ENCODE data around the gene ANGPTL4. TPM values are rescaled to one million over a fixed set of nuclear protein-coding genes. Genes with fewer than 3 reads are reported as not detected.

The ANGPTL4 gene
- total and polyA plus RNA-seq, 4 experiments from 2014 or later, result not detected

DNA sequence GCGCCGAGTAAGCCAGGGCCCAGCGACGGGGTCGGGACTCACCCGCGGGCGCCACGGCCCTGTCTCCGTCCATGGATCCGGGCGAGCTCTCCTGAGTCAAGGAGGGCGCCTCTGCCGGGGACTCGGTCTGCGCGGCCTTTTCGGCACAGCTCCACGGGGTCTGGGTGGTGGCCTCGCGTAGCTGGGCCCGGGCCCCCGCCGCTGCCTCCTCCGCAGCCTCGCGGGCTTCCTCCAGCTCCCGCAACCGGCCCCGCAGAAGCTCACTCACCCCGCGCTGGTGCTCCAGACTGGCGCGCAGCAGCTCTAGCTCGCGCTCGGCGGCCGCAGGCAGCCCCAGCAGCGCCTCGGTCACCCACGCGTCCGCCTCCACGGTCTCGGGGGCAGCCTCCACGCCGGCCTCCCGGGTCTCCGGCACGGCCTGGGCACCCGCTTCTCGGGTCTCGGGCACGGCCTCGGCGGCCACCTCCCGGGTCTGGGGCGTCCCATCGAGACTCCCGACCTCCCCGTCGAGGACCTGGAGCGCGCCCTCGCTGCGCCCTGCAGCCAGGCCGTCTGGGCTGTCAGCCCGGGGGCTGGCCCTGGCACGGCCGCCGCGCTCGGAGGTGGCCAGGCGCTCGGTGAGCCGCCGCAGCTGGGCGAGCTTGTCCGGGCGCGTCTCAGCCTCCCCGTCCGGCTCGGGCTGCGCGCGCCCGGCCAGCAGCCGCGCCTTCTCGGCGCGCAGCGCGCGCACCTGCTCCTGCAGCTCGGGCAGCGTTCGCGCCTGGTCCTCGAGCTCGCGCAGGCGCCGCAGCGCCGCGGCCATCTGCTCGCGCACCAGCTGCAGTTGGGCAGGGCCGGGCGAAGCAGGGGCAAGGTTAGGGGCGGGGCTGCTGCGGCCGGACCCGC is 29.3 kb upstream of the ANGPTL4 start:
- H3K27me3 ChIP-seq (ENCODE audit: insufficient read depth, low read length), result peaks cover 9% of the 10 kb centered on the region
- peaks cover 7% of the 10 kb centered on the region for H3K4me1 ChIP-seq (ENCODE audit: insufficient read depth, low read length)
- Mint-ChIP-seq H3K9me3 (no peaks in the 10 kb centered on the region), H3K36me3 (no peaks in the 10 kb centered on the region), H3K27me3 (peaks cover 8 to 13% of the 10 kb centered on the region in 2 donors), H3K4me3 (peak overlapping the region in 2 of 8 donors; percentile 17 to 43), H3K4me1 (peaks cover 4 to 10% (median 5%) of the 10 kb centered on the region in 4 donors), H3K27ac (no peak overlapping the region)
- H3K36me3 ChIP-seq (ENCODE audit: insufficient read depth, low read length), result no peaks in the 10 kb centered on the region
- no peak overlapping the region for H3K27ac ChIP-seq (ENCODE audit: low read depth, low read length)
- no peak overlapping the region for H3K4me3 ChIP-seq (ENCODE audit: low read length in 2 of 2)
- intact Hi-C loops (cut with micrococcal nuclease), result no loop called here
- CTCF ChIA-PET (ENCODE audit: partially characterized antibody), result interaction anchor here (0.7 to 1.3 kb wide), 4 partner anchors 17 to 66 kb away, joined by 3 to 6 read pairs (median 3); no protein-coding TSS in a partner anchor
- H3K9me3 ChIP-seq (ENCODE audit: control insufficient read depth in 1 of 2, low read length in 2 of 2), result no peaks in the 10 kb centered on the region
- peak in 2 of 5 donors; percentile 8 to 12 for DNase-seq
- POLR2A ChIA-PET (ENCODE audit: partially characterized antibody), result no interaction called here

GRCh38 chr19:8335343-8336071 is 28.4 kb upstream of the ANGPTL4 start:
- intact Hi-C loops (cut with micrococcal nuclease), result no loop called here
- POLR2A ChIA-PET (ENCODE audit: partially characterized antibody), result no interaction called here
- H3K27ac Mint-ChIP-seq, result peak overlapping the region in 1 of 7 donors; percentile 16

GRCh38 chr19:8336072-8336569 is 27.8 kb upstream of the ANGPTL4 start:
- POLR2A ChIA-PET (ENCODE audit: partially characterized antibody), result no interaction called here
- no peaks in the 10 kb centered on the region for H3K36me3 Mint-ChIP-seq
- intact Hi-C loops (cut with micrococcal nuclease), result no loop called here
- H3K27ac ChIP-seq (ENCODE audit: low read depth, low read length), result no peak overlapping the region
- peaks cover 9% of the 10 kb centered on the region for H3K27me3 ChIP-seq (ENCODE audit: insufficient read depth, low read length)
- H3K27ac Mint-ChIP-seq, result no peak overlapping the region
- peaks cover 4 to 14% (median 9%) of the 10 kb centered on the region in 4 donors for H3K4me1 Mint-ChIP-seq
- H3K9me3 ChIP-seq (ENCODE audit: control insufficient read depth in 1 of 2, low read length in 2 of 2), result no peaks in the 10 kb centered on the region
- peaks cover 8 to 13% of the 10 kb centered on the region in 2 donors for H3K27me3 Mint-ChIP-seq
- no peaks in the 10 kb centered on the region for H3K9me3 Mint-ChIP-seq
- no peak for DNase-seq
- H3K4me3 Mint-ChIP-seq, result peak overlapping the region; percentile 9 to 73 (median 64)
- no peak overlapping the region for H3K4me3 ChIP-seq (ENCODE audit: low read length in 2 of 2)
- peaks cover 7% of the 10 kb centered on the region for H3K4me1 ChIP-seq (ENCODE audit: insufficient read depth, low read length)
- H3K36me3 ChIP-seq (ENCODE audit: insufficient read depth, low read length), result no peaks in the 10 kb centered on the region
- CTCF ChIA-PET (ENCODE audit: partially characterized antibody), result interaction anchor here (1.1 kb wide), 1 partner anchor 19 kb away, joined by 4 read pairs; no protein-coding TSS in a partner anchor

More at GRCh38 chr19:8335343-8336071, 28.4 kb upstream of the ANGPTL4 start:
- Mint-ChIP-seq H3K36me3 (no peaks in the 10 kb centered on the region), H3K27me3 (peaks cover 8 to 13% of the 10 kb centered on the region in 2 donors), H3K9me3 (no peaks in the 10 kb centered on the region), H3K4me3 (peak overlapping the region; percentile 9 to 73 (median 64)), H3K4me1 (peaks cover 4 to 10% (median 7%) of the 10 kb centered on the region in 4 donors)
- H3K27me3 ChIP-seq (ENCODE audit: insufficient read depth, low read length), result peaks cover 9% of the 10 kb centered on the region
- no peaks in the 10 kb centered on the region for H3K36me3 ChIP-seq (ENCODE audit: insufficient read depth, low read length)
- H3K9me3 ChIP-seq (ENCODE audit: control insufficient read depth in 1 of 2, low read length in 2 of 2), result no peaks in the 10 kb centered on the region
- CTCF ChIA-PET (ENCODE audit: partially characterized antibody), result interaction anchor here (1.1 kb wide), 1 partner anchor 20 kb away, joined by 4 read pairs; no protein-coding TSS in a partner anchor
- no peak overlapping the region for H3K4me3 ChIP-seq (ENCODE audit: low read length in 2 of 2)
- DNase-seq, result peak in 4 of 5 donors; percentile 9 to 60 (median 20)
- peaks cover 7% of the 10 kb centered on the region for H3K4me1 ChIP-seq (ENCODE audit: insufficient read depth, low read length)
- H3K27ac ChIP-seq (ENCODE audit: low read depth, low read length), result no peak overlapping the region

DNA sequence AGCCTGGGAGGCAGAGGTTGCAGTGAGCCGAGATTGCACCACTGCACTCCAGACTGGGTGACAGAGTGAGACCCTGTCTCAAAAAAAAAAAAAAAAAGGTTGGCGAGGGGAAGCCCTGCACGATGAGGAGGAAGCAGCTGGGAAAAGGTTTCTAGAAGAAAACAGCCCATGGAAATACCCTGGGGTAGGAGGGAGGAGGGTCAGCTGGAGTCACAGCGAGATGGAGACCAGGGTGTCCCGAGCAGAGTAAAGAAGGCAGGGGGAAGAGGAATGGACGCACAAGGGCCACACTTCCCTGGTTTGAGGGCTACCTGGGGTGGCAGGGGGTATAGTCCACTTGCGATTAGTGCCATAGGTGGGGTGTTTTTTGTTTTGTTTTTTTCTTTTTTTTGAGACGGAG is 27.3 kb upstream of the ANGPTL4 start:
- H3K36me3 ChIP-seq (ENCODE audit: insufficient read depth, low read length), result no peaks in the 10 kb centered on the region
- no peak overlapping the region for H3K27ac ChIP-seq (ENCODE audit: low read depth, low read length)
- ChIA-PET POLR2A (ENCODE audit: partially characterized antibody) (no interaction called here), CTCF (ENCODE audit: partially characterized antibody) (interaction anchor here (1.1 kb wide), 1 partner anchor 19 kb away, joined by 4 read pairs; no protein-coding TSS in a partner anchor)
- Mint-ChIP-seq H3K4me1 (peaks cover 4 to 15% (median 9%) of the 10 kb centered on the region in 4 donors), H3K9me3 (no peaks in the 10 kb centered on the region), H3K36me3 (no peaks in the 10 kb centered on the region), H3K4me3 (peak overlapping the region in 1 of 8 donors; percentile 7), H3K27me3 (peaks cover 8 to 13% of the 10 kb centered on the region in 2 donors), H3K27ac (no peak overlapping the region)
- H3K27me3 ChIP-seq (ENCODE audit: insufficient read depth, low read length), result peaks cover 9% of the 10 kb centered on the region
- H3K9me3 ChIP-seq (ENCODE audit: control insufficient read depth in 1 of 2, low read length in 2 of 2), result no peaks in the 10 kb centered on the region
- intact Hi-C loops (cut with micrococcal nuclease), result no loop called here
- no peak for DNase-seq
- H3K4me1 ChIP-seq (ENCODE audit: insufficient read depth, low read length), result peaks cover 7% of the 10 kb centered on the region
- H3K4me3 ChIP-seq (ENCODE audit: low read length in 2 of 2), result no peak overlapping the region

DNA sequence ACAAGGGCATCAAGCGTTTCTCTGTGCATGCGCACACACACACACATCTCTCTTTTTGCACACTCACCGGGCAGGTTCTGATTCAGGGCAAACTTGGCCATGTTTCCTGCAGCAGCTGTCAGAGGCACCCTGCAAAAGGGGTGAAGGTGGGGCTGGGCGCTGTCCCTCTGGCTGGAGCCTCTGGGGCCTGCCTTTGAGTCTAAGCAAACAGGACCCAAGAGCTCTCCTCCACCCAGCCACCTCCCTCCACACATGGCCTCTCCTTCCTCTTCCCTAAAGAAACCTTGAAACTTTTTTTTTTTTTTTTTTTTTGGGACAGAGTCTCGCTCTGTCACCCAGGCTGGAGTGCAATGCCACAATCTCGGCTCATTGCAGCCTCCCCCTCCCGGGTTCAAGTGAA is 26.2 kb upstream of the ANGPTL4 start:
- H3K27me3 ChIP-seq (ENCODE audit: insufficient read depth, low read length), result peaks cover 9% of the 10 kb centered on the region
- no peaks in the 10 kb centered on the region for H3K36me3 ChIP-seq (ENCODE audit: insufficient read depth, low read length)
- peaks cover 11% of the 10 kb centered on the region for H3K4me1 ChIP-seq (ENCODE audit: insufficient read depth, low read length)
- no peak for DNase-seq
- H3K4me1 Mint-ChIP-seq, result peaks cover 4 to 19% (median 9%) of the 10 kb centered on the region in 4 donors
- H3K27me3 Mint-ChIP-seq, result peaks cover 8 to 13% of the 10 kb centered on the region in 2 donors
- H3K27ac Mint-ChIP-seq, result no peak overlapping the region
- H3K9me3 ChIP-seq (ENCODE audit: control insufficient read depth in 1 of 2, low read length in 2 of 2), result no peaks in the 10 kb centered on the region
- no peak overlapping the region for H3K4me3 Mint-ChIP-seq
- H3K9me3 Mint-ChIP-seq, result no peaks in the 10 kb centered on the region
- H3K4me3 ChIP-seq (ENCODE audit: low read length in 2 of 2), result no peak overlapping the region
- ChIA-PET CTCF (ENCODE audit: partially characterized antibody) (no interaction called here), POLR2A (ENCODE audit: partially characterized antibody) (no interaction called here)
- intact Hi-C loops (cut with micrococcal nuclease), result no loop called here
- H3K36me3 Mint-ChIP-seq, result no peaks in the 10 kb centered on the region
- no peak overlapping the region for H3K27ac ChIP-seq (ENCODE audit: low read depth, low read length)

DNA sequence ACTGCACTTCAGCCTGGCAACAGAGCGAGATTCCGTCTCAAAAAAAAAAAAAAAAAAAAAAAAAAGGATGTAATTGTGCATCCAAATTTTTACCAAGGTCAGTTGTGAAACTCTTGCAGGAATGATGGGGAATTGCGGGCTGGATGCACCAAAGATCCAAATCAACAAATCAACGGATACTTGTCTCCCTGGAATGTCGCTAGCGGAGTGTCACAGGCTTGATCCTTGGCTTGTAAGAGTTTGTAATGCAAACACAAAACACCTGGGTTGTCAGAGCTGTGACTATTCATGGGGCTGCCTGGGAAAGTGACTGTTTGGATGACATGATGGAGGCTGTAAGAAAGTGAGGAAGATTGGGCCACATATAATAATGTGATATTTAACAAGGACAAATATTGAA is 25.1 kb upstream of the ANGPTL4 start:
- peaks cover 5% of the 10 kb centered on the region for H3K27me3 ChIP-seq (ENCODE audit: insufficient read depth, low read length)
- CTCF ChIA-PET (ENCODE audit: partially characterized antibody), result interaction anchor here (0.7 kb wide), 1 partner anchor 14 kb away, joined by 3 read pairs; no protein-coding TSS in a partner anchor

More for the DNA sequence above, 25.1 kb upstream of the ANGPTL4 start:
- Histone ChIP-seq H3K9me3 (ENCODE audit: control insufficient read depth in 1 of 2, low read length in 2 of 2) (no peaks in the 10 kb centered on the region), H3K36me3 (ENCODE audit: insufficient read depth, low read length) (no peaks in the 10 kb centered on the region), H3K4me1 (ENCODE audit: insufficient read depth, low read length) (peaks cover 17% of the 10 kb centered on the region), H3K4me3 (ENCODE audit: low read length in 2 of 2) (no peak overlapping the region), H3K27ac (ENCODE audit: low read depth, low read length) (no peak overlapping the region)
- peaks cover 8 to 13% of the 10 kb centered on the region in 2 donors for H3K27me3 Mint-ChIP-seq
- H3K27ac Mint-ChIP-seq, result no peak overlapping the region
- POLR2A ChIA-PET (ENCODE audit: partially characterized antibody), result no interaction called here
- no peak for DNase-seq
- intact Hi-C loops (cut with micrococcal nuclease), result no loop called here
- H3K36me3 Mint-ChIP-seq, result no peaks in the 10 kb centered on the region
- H3K4me3 Mint-ChIP-seq, result no peak overlapping the region
- H3K4me1 Mint-ChIP-seq, result peaks cover 4 to 20% (median 14%) of the 10 kb centered on the region in 4 donors
- H3K9me3 Mint-ChIP-seq, result no peaks in the 10 kb centered on the region
